DND-41 (cell line): ENCODE results near the gene TSTD2.

Source experiments
- CTCF ChIP-seq: IDR thresholded peaks from 2 replicates; pipeline ENCODE4 v1.5.1; 2012; ENCODE audit warnings: borderline replicate concordance, low read length, moderate library complexity, mild to moderate bottlenecking; ENCODE audit not compliant: poor library complexity, severe bottlenecking; ENCODE audit errors: extremely low read depth
- EZH2 ChIP-seq: IDR thresholded peaks from 3 replicates; pipeline ENCODE4 v1.6.1; 2012; ENCODE audit warnings: borderline replicate concordance, low read depth, mild to moderate bottlenecking, moderate library complexity, low read length, inconsistent platforms; ENCODE audit not compliant: severe bottlenecking

GRCh38 chr9:97593960-97594359 is 39.2 kb downstream of the TSTD2 start:
- no peak for TF ChIP-seq CTCF
- no peak for TF ChIP-seq EZH2
